ENCODE measurements around the gene TRPM1. TPM values are rescaled to one million over a fixed set of nuclear protein-coding genes. Genes with fewer than 3 reads are reported as not detected.
A peak's percentile ranks its signal among the peaks of the same experiment; 100 is the strongest.

TRPM1 gene
- polyA plus RNA-seq, 3 donors, result 0.03 to 0.04 TPM; not detected in 1

DNA sequence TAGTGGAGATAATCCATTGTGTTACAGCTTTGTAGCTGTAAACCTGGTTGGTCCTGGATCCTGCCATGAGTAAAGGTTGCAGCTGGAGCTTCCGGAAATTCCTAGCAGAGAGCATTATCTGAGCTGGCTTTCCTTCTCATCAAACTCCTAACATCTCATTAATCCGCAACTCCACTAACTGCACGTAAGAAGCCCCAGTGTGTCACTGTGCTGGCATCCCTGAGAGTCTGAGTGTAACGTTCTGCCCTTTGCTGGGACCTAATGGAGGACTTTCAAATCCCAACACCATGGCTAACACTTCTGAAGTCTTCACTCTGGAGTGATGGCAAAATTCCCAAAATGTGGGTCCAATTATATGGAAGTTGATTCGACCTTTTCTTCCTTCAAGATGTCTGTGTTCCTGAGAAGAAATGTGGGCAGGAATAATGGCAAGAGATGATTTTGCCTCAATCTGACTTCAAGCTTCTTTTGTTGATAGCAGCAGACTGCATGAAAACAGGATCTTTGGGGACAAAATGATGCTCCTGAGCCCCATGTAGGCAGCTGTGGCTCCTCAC, 9.6 kb upstream of the TRPM1 start:
- Histone ChIP-seq H3K36me3 (replicated peaks in 1 of 2; ENCODE audit: control insufficient read depth in 1 of 2, insufficient read depth in 2 of 2, low read length in 2 of 2) (no peaks in the 10 kb centered on the region), H3K4me2 (replicated peaks; ENCODE audit: extremely low read depth, low read length, poor library complexity, severe bottlenecking) (no peak overlapping the region), H3K9me3 (replicated peaks in 1 of 2; ENCODE audit: control insufficient read depth in 1 of 2, insufficient read depth in 1 of 2, low read length in 2 of 2) (peaks cover 0 to 11% of the 10 kb centered on the region in 2 donors), H3K79me2 (ENCODE audit: insufficient read depth, low read length) (no peaks in the 10 kb centered on the region), H3K27ac (ENCODE audit: low read depth in 1 of 2, low read length in 2 of 2) (no peak overlapping the region), H3K4me1 (ENCODE audit: control insufficient read depth in 1 of 2, insufficient read depth in 2 of 2, low read length in 2 of 2) (peaks cover 9 to 12% of the 10 kb centered on the region in 2 donors), H3K4me3 (replicated peaks in 1 of 3; ENCODE audit: low read depth in 2 of 3, low read length in 3 of 3) (no peak overlapping the region), H2AFZ (ENCODE audit: insufficient read depth, low read depth, low read length, poor library complexity, severe bottlenecking) (no peak overlapping the region), H3K27me3 (ENCODE audit: control insufficient read depth in 2 of 2, insufficient read depth in 2 of 2, low read length in 2 of 2) (no peaks in the 10 kb centered on the region), H4K20me1 (ENCODE audit: insufficient read depth, low read length) (no peaks in the 10 kb centered on the region), H3K9ac (ENCODE audit: insufficient read depth, low read length, poor library complexity, severe bottlenecking) (no peak overlapping the region)
- TF ChIP-seq, protein P1, sequence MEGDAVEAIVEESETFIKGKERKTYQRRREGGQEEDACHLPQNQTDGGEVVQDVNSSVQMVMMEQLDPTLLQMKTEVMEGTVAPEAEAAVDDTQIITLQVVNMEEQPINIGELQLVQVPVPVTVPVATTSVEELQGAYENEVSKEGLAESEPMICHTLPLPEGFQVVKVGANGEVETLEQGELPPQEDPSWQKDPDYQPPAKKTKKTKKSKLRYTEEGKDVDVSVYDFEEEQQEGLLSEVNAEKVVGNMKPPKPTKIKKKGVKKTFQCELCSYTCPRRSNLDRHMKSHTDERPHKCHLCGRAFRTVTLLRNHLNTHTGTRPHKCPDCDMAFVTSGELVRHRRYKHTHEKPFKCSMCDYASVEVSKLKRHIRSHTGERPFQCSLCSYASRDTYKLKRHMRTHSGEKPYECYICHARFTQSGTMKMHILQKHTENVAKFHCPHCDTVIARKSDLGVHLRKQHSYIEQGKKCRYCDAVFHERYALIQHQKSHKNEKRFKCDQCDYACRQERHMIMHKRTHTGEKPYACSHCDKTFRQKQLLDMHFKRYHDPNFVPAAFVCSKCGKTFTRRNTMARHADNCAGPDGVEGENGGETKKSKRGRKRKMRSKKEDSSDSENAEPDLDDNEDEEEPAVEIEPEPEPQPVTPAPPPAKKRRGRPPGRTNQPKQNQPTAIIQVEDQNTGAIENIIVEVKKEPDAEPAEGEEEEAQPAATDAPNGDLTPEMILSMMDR (IDR thresholded peaks at IDR 0.05), result no peak
- WGBS (ENCODE audit: insufficient coverage), result 86% methylated on average over 3 of the region's 5 CpGs
- Mint-ChIP-seq H3K4me3 (no peak overlapping the region), H3K27ac (peak overlapping the region in 1 of 7 donors; percentile 10), H3K9me3 (peaks cover 9 to 21% (median 15%) of the 10 kb centered on the region in 7 donors), H3K4me1 (peaks cover 18% of the 10 kb centered on the region), H3K36me3 (peaks cover 0 to 4% of the 10 kb centered on the region in 2 donors), H3K27me3 (ENCODE audit: low read depth in 3 of 3) (peaks cover 0 to 2% (median 0%) of the 10 kb centered on the region in 3 donors)
- intact Hi-C loops (cut with micrococcal nuclease), result no loop called here
- DNase-seq, result no peak

DNA sequence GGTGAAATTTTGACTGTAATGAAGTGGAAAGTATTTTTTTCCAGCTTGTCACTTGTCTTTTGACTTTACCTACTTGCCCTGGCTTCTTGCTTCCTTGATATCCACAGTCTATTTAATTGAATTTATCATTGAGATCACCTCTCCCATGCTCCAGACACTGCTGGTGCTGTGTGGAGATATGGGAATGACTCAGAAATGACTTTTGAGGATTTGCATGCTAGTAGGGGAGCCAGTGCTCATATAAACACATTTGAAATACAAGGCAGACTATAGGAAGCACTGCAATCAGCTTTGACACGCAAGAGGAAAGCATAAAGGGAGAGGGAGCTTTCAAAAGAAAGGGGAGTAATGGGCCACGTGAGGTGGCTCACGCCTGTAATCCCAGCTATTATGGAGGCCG, 7.3 kb upstream of the TRPM1 start:
- TF ChIP-seq, protein P1 (IDR thresholded peaks at IDR 0.05), result no peak
- Histone ChIP-seq H3K9ac (ENCODE audit: insufficient read depth, low read length, poor library complexity, severe bottlenecking) (no peak overlapping the region), H3K27ac (ENCODE audit: low read depth in 1 of 2, low read length in 2 of 2) (no peak overlapping the region), H3K36me3 (replicated peaks in 1 of 2; ENCODE audit: control insufficient read depth in 1 of 2, insufficient read depth in 2 of 2, low read length in 2 of 2) (no peaks in the 10 kb centered on the region), H2AFZ (ENCODE audit: insufficient read depth, low read depth, low read length, poor library complexity, severe bottlenecking) (no peak overlapping the region), H3K4me2 (replicated peaks; ENCODE audit: extremely low read depth, low read length, poor library complexity, severe bottlenecking) (no peak overlapping the region), H3K4me3 (replicated peaks in 1 of 3; ENCODE audit: low read depth in 2 of 3, low read length in 3 of 3) (no peak overlapping the region), H3K79me2 (ENCODE audit: insufficient read depth, low read length) (no peaks in the 10 kb centered on the region), H4K20me1 (ENCODE audit: insufficient read depth, low read length) (no peaks in the 10 kb centered on the region), H3K27me3 (ENCODE audit: control insufficient read depth in 2 of 2, insufficient read depth in 2 of 2, low read length in 2 of 2) (no peaks in the 10 kb centered on the region), H3K9me3 (replicated peaks in 1 of 2; ENCODE audit: control insufficient read depth in 1 of 2, insufficient read depth in 1 of 2, low read length in 2 of 2) (peaks cover 0 to 4% of the 10 kb centered on the region in 2 donors), H3K4me1 (ENCODE audit: control insufficient read depth in 1 of 2, insufficient read depth in 2 of 2, low read length in 2 of 2) (peaks cover 12 to 15% of the 10 kb centered on the region in 2 donors)
- H3K9me3 Mint-ChIP-seq, result peaks cover 0 to 6% (median 4%) of the 10 kb centered on the region in 7 donors
- no peak overlapping the region for H3K27ac Mint-ChIP-seq
- WGBS (ENCODE audit: insufficient coverage), result 100% methylated on average over 4 of the region's 4 CpGs
- no peak overlapping the region for H3K4me3 Mint-ChIP-seq
- intact Hi-C loops (cut with micrococcal nuclease), result no loop called here
- no peaks in the 10 kb centered on the region for H3K36me3 Mint-ChIP-seq
- H3K4me1 Mint-ChIP-seq, result peaks cover 33% of the 10 kb centered on the region
- H3K27me3 Mint-ChIP-seq (ENCODE audit: low read depth in 3 of 3), result peaks cover 0 to 2% (median 0%) of the 10 kb centered on the region in 3 donors
- DNase-seq, result no peak
